ENCODE measurements around the gene BTBD19.

DNA sequence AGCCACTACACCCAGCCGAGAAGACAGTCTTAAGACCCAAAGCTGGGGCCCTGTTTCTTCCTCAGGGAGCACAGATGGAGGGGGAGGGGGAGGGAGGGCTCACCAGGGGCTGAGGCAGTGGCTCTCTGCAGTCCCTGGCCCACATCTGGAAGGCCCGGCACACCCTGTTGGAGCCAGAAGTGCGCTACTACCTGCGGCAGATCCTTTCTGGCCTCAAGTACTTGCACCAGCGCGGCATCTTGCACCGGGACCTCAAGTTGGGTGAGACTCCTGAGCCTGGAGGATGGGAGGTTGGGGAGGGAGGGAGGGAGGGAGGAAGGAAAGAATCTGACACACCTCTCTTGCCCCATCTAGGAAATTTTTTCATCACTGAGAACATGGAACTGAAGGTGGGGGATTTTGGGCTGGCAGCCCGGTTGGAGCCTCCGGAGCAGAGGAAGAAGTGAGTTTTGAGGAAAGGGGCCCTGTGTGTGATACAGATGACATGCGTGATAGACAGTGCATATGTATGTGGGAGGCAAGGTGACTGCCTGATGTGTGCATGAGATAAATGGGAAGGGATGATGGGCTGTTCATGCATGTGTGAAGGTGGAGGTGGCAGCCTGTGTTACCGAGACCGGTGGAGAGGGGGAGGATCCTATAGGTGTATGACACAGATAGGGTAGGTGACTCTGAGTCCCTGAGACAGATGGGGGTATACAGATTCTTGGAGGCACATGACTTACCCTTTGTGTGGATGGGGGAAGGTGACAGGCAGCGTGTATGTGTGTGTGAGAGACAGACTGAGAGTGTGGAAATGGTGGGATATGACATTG, 6.6 kb upstream of the BTBD19 start:
- TF ChIP-seq EZH2 (IDR thresholded peaks at IDR 0.05): no peak
- no peak for TF ChIP-seq CTCF (IDR thresholded peaks at IDR 0.05)

Measured in neural progenitor cell (in vitro differentiated cells).